B cell (primary cell): ENCODE results near the gene ARHGDIB. TPM values are rescaled to one million over a fixed set of nuclear protein-coding genes. Genes with fewer than 3 reads are reported as not detected.

ENCODE experiments used
- ATAC-seq: fragments of 200-7000 bp; cut with Tn5 transposase; one replicate; pipeline ENCODE4 v1.10.0; 2021; ENCODE audit warnings: low read depth, mild to moderate bottlenecking, moderate number of reproducible peaks, moderate library complexity
- CTCF ChIA-PET: fragments of 350-600 bp; sonication (Branson Sonifier 250); formaldehyde crosslinking; loops from one replicate; lab custom pipeline; 2021; ENCODE audit warnings: antibody characterized with exemption, inconsistent platforms; lab: Charles Lee
- POLR2A ChIA-PET: fragments of 350-600 bp; sonication (Branson Sonifier 250); formaldehyde crosslinking; loops from one replicate; lab custom pipeline; 2021; ENCODE audit warnings: antibody characterized with exemption; lab: Charles Lee
- DNase-seq: peaks from one replicate; pipeline ENCODE4 v3.0.0; 2013
- H2AFZ ChIP-seq: 2 replicates; pipeline ENCODE4 v1.6.1; 2012; ENCODE audit warnings: mild to moderate bottlenecking, low read depth, low read length; ENCODE audit not compliant: insufficient read depth, poor library complexity, severe bottlenecking
- H3K27ac ChIP-seq, 2 donors: 1 replicate in 1 of 2; 2 replicates in 1 of 2; pipeline ENCODE4 v1.5.1; 2012 to 2013; ENCODE audit warnings: low read length in 2 of 2, mild to moderate bottlenecking in 2 of 2, moderate library complexity in 1 of 2
- H3K27me3 ChIP-seq, 4 experiments: fragments of 200-600 bp in 1 of 4; sonication (generic) in 1 of 4; replicated peaks in 1 of 4; 1 replicate in 2 of 4; 2 replicates in 2 of 4; pipeline versions ENCODE4 v1.6.1 to v1.7.0; 2013 to 2016; ENCODE audit warnings: low read length in 3 of 4, mild to moderate bottlenecking in 2 of 4, mixed read lengths in 1 of 4, moderate library complexity in 1 of 4; ENCODE audit not compliant: insufficient read depth in 4 of 4, control insufficient read depth in 3 of 4; ENCODE audit errors: control extremely low read depth in 1 of 4
- H3K36me3 ChIP-seq, 2 experiments: replicated peaks in 1 of 2; 1 replicate in 1 of 2; 2 replicates in 1 of 2; pipeline versions ENCODE4 v1.6.1 to v1.7.1; 2013; ENCODE audit warnings: low read length in 1 of 2; ENCODE audit not compliant: insufficient read depth in 2 of 2, control insufficient read depth in 1 of 2; ENCODE audit errors: control extremely low read depth in 1 of 2, extremely low read depth in 1 of 2
- H3K4me1 ChIP-seq, 2 donors: fragments of 200-600 bp in 1 of 2; sonication (generic) in 1 of 2; 1 replicate in 1 of 2; 2 replicates in 1 of 2; pipeline versions ENCODE4 v1.5.1 to v1.6.1; 2013 to 2017; ENCODE audit warnings: low read length in 2 of 2; ENCODE audit not compliant: control insufficient read depth in 2 of 2, insufficient read depth in 2 of 2
- H3K4me2 ChIP-seq: replicated peaks from 2 replicates; pipeline ENCODE3; 2012; ENCODE audit warnings: mild to moderate bottlenecking, low read depth, low read length; ENCODE audit not compliant: poor library complexity, severe bottlenecking
- H3K4me3 ChIP-seq, 5 experiments: fragments of 200-600 bp in 1 of 5; sonication (generic) in 1 of 5; 1 replicate in 3 of 5; 2 replicates in 2 of 5; pipeline versions ENCODE4 v1.5.1 to v1.7.0; 2011 to 2016; ENCODE audit warnings: low read length in 4 of 5, mild to moderate bottlenecking in 4 of 5, low read depth in 2 of 5, control low read depth in 1 of 5, moderate library complexity in 1 of 5; ENCODE audit not compliant: insufficient read depth in 1 of 5; ENCODE audit errors: control extremely low read depth in 1 of 5, extremely low read depth in 1 of 5
- H3K79me2 ChIP-seq: fragments of 200-600 bp; sonication (generic); one replicate; pipeline ENCODE4 v1.6.0; 2016; ENCODE audit warnings: low read length; ENCODE audit not compliant: control insufficient read depth, insufficient read depth
- H3K9ac ChIP-seq: fragments of 200-600 bp; sonication (generic); 2 replicates; pipeline ENCODE4 v1.6.1; 2017; ENCODE audit warnings: mild to moderate bottlenecking, low read length, moderate library complexity
- H3K9me3 ChIP-seq, 3 donors: one replicate each; pipeline versions ENCODE4 v1.6.1 to v1.7.1; 2013; ENCODE audit warnings: low read length in 2 of 3; ENCODE audit not compliant: control insufficient read depth in 2 of 3, insufficient read depth in 1 of 3; ENCODE audit errors: control extremely low read depth in 1 of 3
- H4K20me1 ChIP-seq: 2 replicates; pipeline ENCODE4 v1.6.0; 2012; ENCODE audit warnings: mild to moderate bottlenecking, low read length; ENCODE audit not compliant: insufficient read depth, control insufficient read depth, poor library complexity, severe bottlenecking
- H3K27ac Mint-ChIP-seq: one replicate; pipeline ENCODE4 v1.8.0; 2021; ENCODE audit warnings: mixed read lengths
- H3K27me3 Mint-ChIP-seq: one replicate; pipeline ENCODE4 v1.8.0; 2021; ENCODE audit warnings: mixed read lengths
- H3K4me1 Mint-ChIP-seq: one replicate; pipeline ENCODE4 v1.8.0; 2021; ENCODE audit warnings: mixed read lengths
- H3K4me3 Mint-ChIP-seq: one replicate; pipeline ENCODE4 v1.8.0; 2021; ENCODE audit warnings: mixed read lengths
- H3K9me3 Mint-ChIP-seq: one replicate; pipeline ENCODE4 v1.8.0; 2022; ENCODE audit warnings: mixed read lengths; ENCODE audit not compliant: insufficient read depth
- EZH2 ChIP-seq: IDR thresholded peaks from 2 replicates; pipeline ENCODE4 v1.6.1; 2012; ENCODE audit warnings: borderline replicate concordance, low read depth, mild to moderate bottlenecking, moderate library complexity, low read length; ENCODE audit not compliant: insufficient read depth, poor library complexity, severe bottlenecking
- WGBS: methylation state at CpG from one replicate; pipeline ENCODE4 v1.1.5; 2013; ENCODE audit warnings: missing lambda C conversion rate; ENCODE audit not compliant: insufficient coverage; 5-methylcytosine and 5-hydroxymethylcytosine counted together
- intact Hi-C: fragments of 100-400 bp; cut with micrococcal nuclease; formaldehyde crosslinking; loops from one replicate; pipeline ENCODE4 v1.10.0; 2022
- polyA plus RNA-seq: library from polyadenylated mRNA; depleted of rRNA; stranded (reverse); fragments of >200 nt; gene quantifications from 2 replicates; pipeline ENCODE4 v1.2.3, GENCODE V29; 2012
- total RNA-seq, 2 donors: library from RNA; stranded (reverse); fragments of 120-200 nt in 1 of 2; gene quantifications; 1 replicate in 1 of 2; 2 replicates in 1 of 2; pipeline versions ENCODE4 v1.2.3 to v1.2.4, GENCODE V29; 2013 to 2022
- TF ChIP-seq, protein P1 (sequence below): fragments of 200-600 bp; IDR thresholded peaks from one replicate; pipeline ENCODE4 v1.8.0; 2022; ENCODE audit warnings: antibody characterized with exemption, mild to moderate bottlenecking

Gene ARHGDIB
- total and polyA plus RNA-seq, 2 donors (not counting 1 experiment from before 2014, with no cell fraction given) = 514 to 826 TPM

GRCh38 chr12:14959126-14959440 is 2.3 kb downstream of the ARHGDIB start:
- peaks cover 84% of the 10 kb centered on the region for H3K4me1 Mint-ChIP-seq
- H3K4me1 ChIP-seq = peaks cover 62 to 71% of the 10 kb centered on the region in 2 donors
- H3K79me2 ChIP-seq = peaks cover 78% of the 10 kb centered on the region
- H3K9me3 Mint-ChIP-seq = no peaks in the 10 kb centered on the region
- no peaks in the 10 kb centered on the region for H3K27me3 ChIP-seq
- peak overlapping the region; percentile 91 for H3K27ac Mint-ChIP-seq
- peak overlapping the region; percentile 68 to 94 for H3K27ac ChIP-seq
- intact Hi-C loops = loop anchor here (10.0 kb wide), 1 partner anchor 344 kb away; no protein-coding TSS in a partner anchor
- CTCF ChIA-PET = interaction anchor here (0.7 to 1.8 kb wide), 5 partner anchors 12 to 113 kb away, joined by 3 to 12 read pairs (median 4); no protein-coding TSS in a partner anchor
- H3K9ac ChIP-seq = peak overlapping the region; percentile 77
- WGBS = 31% methylated on average over 6 of the region's 10 CpGs
- no peak for TF ChIP-seq EZH2
- TF ChIP-seq, protein P1, sequence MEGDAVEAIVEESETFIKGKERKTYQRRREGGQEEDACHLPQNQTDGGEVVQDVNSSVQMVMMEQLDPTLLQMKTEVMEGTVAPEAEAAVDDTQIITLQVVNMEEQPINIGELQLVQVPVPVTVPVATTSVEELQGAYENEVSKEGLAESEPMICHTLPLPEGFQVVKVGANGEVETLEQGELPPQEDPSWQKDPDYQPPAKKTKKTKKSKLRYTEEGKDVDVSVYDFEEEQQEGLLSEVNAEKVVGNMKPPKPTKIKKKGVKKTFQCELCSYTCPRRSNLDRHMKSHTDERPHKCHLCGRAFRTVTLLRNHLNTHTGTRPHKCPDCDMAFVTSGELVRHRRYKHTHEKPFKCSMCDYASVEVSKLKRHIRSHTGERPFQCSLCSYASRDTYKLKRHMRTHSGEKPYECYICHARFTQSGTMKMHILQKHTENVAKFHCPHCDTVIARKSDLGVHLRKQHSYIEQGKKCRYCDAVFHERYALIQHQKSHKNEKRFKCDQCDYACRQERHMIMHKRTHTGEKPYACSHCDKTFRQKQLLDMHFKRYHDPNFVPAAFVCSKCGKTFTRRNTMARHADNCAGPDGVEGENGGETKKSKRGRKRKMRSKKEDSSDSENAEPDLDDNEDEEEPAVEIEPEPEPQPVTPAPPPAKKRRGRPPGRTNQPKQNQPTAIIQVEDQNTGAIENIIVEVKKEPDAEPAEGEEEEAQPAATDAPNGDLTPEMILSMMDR = no peak
- no peaks in the 10 kb centered on the region for H3K9me3 ChIP-seq
- POLR2A ChIA-PET = interaction anchor here (0.6 to 0.9 kb wide), 2 partner anchors 156 to 589 kb away, joined by 3 to 4 read pairs; partner anchors contain the start of genes C12orf60 and WBP11
- peak overlapping the region; percentile 82 for H3K4me2 ChIP-seq
- peak overlapping the region; percentile 97 for H3K4me3 Mint-ChIP-seq
- ATAC-seq = no peak
- no peak for DNase-seq
- H3K36me3 ChIP-seq = peaks cover 4 to 47% of the 10 kb centered on the region in 2 experiments
- peaks cover 53% of the 10 kb centered on the region for H4K20me1 ChIP-seq
- H2AFZ ChIP-seq = no peak overlapping the region
- H3K4me3 ChIP-seq = peak overlapping the region; percentile 65 to 99 (median 84)
- H3K27me3 Mint-ChIP-seq = no peaks in the 10 kb centered on the region
